HG03565 (cell line): ENCODE data around the gene EPSTI1.
"Not testable (repeated sequence)": the region's sequence is repeated elsewhere in the genome, so short reads cannot be mapped to it uniquely, and the experiment has no call there.

Experiments used
- ATAC-seq: cut with Tn5 transposase; IDR thresholded peaks from one replicate; pipeline ENCODE4 v1.9.1; 2021; ENCODE audit warnings: mild to moderate bottlenecking, moderate library complexity; ENCODE audit not compliant: unreplicated experiment

Gene EPSTI1

DNA sequence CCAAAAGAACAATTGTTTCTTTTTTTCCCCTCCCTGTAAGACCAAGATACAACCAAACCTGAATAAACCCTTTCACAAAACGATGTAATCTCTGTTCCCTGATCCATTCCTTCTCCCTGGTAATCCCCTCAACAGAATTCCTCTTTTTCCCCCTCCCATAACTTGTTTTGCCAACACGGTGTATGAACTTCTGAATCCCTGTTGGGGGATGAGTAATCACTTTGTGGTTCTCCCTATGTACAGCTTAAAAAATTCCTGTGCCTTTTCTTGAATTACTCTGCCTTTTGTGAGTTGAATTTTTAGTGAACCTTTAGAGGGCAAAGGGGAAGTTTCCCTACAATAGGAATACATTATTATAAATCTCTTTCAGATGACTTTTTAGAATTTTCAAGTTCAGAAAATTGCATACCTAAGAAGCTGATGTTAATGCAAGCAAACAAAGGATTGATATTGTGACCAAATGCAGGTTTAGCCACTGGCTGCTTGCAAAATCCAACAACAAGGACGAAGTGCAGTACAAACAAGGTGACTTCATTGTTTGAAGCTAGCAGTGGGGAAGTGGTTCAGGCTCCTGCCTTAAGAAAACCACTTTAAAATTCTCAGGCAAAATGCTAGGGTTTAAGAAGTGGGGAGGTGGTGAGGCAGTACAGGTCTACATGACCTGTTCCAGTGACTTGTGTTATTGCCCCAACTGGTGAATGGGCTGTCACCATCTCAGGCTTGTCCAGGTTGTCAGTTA, 15.0 kb upstream of the EPSTI1 start:
- no peak for ATAC-seq

GRCh38 chr13:43005460-43006236, 13.6 kb upstream of the EPSTI1 start:
- ATAC-seq = no peak

DNA sequence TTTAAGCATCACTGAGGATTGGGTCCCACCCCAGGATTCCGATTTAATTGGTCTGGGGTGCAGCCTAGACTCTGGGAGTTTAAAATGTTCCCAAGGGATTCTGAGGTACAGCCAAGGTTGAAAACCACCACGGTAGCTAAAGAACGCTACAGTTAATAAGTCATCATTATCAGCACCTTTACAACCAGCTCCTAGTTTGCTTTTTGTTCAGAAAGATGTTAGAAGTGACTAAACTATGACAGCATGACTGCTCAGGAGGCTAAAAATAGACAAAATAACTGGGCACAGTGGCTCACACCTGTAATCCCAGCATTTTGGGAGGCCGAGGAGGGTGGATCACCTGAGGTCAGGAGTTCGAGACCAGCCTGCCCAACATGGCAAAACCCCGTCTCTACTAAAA, 11.7 kb upstream of the EPSTI1 start:
- ATAC-seq = no peak

DNA sequence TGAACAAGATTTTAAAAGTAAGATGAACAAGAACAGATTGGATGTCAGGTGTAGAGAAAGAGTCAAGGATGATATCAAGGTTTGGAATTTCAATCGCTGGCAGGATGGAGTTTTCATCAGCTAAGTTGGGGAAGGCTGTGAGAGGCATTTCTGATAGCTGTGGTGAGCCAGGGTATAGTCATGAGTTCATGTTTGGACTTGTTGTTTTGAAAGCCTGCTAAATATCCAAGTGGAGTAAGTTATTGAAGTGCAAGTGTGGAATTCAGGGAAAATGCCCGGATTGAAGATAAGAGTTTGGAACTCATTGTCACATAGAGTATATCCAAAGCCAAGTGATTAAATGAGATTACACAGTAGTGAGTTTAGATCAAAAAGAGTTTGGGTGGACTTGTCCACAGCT, 11.0 kb upstream of the EPSTI1 start:
- ATAC-seq = no peak

GRCh38 chr13:43002021-43002420, 10.0 kb upstream of the EPSTI1 start:
- ATAC-seq = no peak

DNA sequence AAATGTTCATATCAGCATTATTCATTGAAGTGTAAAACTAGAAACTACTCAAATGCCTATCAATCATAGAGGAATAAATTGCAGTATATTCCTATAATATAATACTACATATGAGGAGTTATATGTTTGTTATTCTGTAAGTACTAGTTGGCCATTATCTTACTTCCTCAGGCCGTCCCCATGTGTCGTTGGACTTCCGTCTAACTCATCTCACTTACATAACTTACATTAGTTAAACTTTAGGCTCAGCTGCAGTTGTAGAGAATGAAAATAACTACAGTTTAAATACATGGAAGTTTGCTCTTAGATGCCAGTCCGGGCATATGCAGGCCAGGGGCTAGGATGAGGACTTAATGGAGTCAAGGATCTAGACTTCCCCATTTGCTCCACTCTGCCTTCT, 8.6 kb upstream of the EPSTI1 start:
- ATAC-seq = no peak

DNA sequence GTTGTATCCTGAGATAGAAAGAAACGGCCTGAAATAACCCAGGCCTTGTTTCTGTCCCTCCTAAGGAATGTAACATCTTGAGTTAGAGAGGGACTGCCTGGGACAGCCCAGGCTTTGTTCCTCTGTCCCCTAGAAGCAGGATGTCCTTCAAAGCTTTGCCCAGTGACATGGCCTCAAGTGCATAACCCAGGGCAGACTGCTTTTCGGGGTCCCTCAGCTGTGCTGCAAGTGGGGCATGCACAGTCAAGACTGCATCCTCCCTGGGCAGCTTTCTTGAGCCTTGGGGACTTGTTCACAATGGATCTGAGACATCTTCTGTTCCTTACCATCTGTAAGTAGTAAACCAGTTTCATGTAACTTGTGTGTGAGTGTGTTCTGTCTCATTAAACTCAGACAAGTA, 7.5 kb upstream of the EPSTI1 start:
- ATAC-seq = no peak

DNA sequence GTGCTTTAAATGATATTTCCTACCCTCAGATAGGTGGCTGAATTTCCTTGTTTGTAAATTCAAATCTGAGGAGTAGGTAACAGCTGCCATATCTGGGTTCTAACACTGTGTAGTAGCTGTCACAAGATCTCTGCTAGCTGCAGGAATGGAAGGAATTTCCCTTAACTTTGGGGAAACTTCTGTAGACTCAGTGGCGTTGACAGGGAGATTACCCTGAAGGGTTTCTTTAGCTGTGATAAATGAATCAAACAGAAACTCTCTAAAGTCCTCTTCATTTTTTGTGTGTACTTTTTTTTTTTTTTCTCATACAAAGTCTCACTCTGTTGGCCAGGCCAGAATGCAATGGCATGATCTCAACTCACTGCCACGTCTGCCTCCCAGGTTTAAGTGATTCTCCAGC, 5.3 kb upstream of the EPSTI1 start:
- peak; percentile 66 for ATAC-seq

DNA sequence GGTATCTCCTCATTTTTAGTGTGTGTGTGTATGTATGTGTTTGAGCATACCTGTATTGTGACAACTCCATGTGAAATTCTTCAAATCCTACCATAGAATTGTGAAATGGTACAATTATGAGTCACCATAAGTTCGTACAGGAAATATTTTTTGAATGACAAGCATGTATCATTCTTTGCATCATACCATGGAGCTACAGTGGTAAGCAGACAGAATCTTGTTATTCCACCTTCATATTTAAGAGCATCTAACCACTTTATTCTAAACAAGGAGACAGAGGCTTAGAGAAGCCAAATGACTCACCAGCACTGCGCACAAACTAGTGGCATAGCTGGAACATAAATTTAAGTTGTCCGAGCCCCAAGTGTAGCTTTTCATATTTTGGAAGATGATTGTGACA, 4.5 kb upstream of the EPSTI1 start:
- no peak for ATAC-seq

DNA sequence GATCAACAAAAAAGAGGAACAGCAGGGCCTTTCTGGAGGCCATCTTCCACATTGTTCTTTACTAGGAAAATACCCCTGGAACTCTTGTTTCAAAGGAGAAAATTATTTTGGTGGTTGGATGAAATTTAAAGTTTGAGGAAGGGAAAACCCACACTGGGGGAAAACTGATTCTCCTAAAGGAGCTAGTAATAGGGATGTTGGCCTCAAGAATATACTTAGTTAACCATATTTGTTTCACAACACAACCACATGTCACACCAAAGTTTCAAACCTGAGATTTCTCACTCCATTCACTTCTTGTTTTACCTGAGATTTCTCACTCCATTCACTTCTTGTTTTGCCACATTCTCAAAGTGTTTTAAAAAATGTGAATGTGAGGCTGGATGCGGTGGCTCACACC, 2.8 kb upstream of the EPSTI1 start:
- ATAC-seq = no peak

GRCh38 chr13:42992764-42993122, 702 bp upstream of the EPSTI1 start:
- ATAC-seq = no peak

DNA sequence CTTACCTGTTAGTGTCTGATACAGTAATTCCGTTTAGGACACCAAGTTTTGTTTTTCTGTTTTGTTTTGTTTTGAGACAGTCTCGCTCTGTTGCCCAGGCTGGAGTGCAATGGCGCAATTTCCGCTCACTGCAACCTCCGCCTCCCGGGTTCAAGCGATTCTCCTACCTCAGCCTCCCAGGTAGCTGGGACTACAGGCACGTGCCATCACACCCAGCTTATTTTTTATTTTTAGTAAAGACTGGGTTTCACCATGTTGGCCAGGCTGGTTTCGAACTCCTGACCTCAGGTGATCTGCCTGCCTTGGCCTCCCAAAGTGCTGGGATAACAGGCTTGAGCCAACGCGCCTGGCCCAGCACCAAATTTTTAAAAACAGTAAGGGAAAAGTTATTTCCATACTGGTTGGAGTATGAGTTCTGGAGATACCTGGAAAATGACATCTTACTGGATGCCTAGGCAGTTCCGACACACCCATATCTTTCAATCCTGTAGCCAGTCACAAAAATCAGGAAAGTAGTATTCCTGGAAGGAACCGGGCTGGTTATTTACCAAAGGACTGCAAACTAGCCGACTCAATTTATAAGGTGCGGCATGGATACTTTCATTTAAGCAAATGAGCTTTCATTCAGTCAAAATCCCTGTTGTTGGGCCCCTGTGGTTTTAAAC, 676 bp downstream of the EPSTI1 start:
- ATAC-seq = not testable (repeated sequence)

- no peak for ATAC-seq
Observed at GRCh38 chr13:42990291-42991232, 1.5 kb downstream of the EPSTI1 start.

DNA sequence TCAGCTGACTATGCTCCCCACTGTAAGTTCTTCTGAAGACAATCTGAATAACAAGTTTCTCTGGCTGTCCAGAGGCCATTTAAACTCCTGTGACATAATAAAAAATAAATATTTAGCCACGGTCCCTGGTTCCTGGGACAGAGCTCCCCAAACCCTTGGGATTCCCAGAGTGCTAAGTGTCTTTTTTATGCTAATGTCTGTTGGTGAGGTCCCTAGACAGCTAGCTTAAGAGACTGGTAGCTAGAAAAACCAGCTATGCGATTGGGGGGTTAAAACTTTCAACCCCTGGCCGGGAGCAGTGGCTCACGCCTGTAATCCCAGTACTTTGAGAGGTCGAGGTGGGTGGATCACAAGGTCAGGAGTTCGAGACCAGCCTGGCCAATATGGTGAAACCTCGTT, 5.9 kb downstream of the EPSTI1 start:
- no peak for ATAC-seq

DNA sequence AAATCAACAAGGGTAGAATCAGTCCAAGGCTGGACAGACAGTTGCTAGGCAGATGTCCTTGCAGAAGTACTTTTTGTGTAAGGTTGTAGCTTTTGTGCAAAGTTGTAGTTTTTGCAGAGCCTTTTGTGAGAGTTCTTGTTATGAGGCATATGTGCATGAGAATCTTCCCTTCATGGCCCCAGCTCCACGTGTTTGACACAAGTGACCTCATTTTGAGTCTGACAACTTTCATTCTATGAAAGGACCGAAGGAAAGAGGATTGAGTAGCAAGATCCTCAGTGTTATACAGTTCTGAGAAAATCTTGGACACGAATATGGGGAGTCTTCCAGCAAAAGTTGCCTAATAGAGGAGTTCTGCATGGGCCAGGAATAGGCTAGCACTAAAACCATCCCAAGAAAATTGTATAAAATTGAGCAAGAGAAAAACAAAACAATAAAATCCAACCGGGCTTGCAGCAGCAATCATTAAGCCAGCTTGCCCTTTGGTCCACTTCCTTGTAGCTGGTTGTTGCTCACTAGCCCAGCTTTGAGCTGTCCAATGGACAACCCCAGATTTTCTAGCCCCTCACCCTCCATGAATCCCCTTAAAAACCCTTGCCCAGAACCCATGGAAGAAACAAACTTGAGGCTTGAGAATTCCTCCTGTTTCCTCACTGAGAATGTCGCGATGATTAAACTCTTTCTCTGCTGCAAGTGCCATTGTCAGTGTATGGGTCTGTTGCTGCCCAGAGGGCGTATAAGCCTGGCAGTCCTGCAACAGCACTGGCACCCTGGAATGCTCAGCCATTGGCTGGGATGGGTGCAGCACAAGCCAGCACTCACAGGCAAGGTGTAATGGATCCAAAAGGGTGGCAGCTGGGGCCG, 6.5 kb downstream of the EPSTI1 start:
- ATAC-seq = no peak

GRCh38 chr13:42984691-42985090, 7.3 kb downstream of the EPSTI1 start:
- ATAC-seq = no peak

DNA sequence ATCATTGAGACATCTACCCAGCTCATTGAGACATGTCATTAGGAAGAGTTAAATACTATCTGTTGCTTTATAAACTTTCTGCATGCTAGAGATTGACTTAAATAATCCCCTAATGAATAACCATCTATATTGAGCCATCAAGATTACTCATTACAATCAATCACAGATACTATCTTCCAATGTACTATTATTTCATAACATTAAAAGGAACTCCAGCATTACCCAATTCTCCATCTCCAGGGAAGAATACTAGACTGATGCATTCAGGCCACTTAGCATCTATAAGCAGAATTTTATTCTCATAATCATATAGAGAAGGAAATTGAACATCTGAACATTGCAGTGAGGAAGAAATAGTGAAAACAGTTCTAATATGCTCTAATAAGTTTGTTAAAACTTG, 8.0 kb downstream of the EPSTI1 start:
- ATAC-seq = no peak

- no peak for ATAC-seq
Observed at GRCh38 chr13:42981853-42982252, 10.2 kb downstream of the EPSTI1 start.

DNA sequence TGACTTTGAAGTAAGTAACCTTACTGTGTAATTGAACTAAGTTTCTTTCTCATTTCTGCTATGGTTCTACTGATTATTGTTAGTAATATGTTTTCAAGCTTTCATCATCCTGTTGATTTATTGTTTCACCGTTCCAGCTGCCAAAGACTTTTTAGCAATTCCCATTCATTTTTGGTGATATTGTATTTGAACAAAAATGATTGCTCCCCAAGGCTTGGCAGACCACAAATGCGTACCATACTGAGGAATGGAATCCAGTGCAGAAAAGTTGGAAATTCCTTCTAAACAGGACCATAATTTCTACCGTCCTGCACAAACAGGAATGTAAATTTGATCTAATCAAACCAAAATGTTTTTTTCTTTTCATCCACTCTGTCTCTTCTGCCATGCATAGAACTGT, 10.7 kb downstream of the EPSTI1 start:
- ATAC-seq = no peak

GRCh38 chr13:42977219-42977659, 14.8 kb downstream of the EPSTI1 start:
- ATAC-seq = peak; percentile 61
